HG03139 (cell line): Measurements from ENCODE around the gene ABCC5.
"Not testable (repeated sequence)": the region's sequence is repeated elsewhere in the genome, so short reads cannot be mapped to it uniquely, and the experiment has no call there.

Experiments
- ATAC-seq: cut with Tn5 transposase; IDR thresholded peaks from one replicate; pipeline ENCODE4 v1.9.1; 2021; ENCODE audit not compliant: unreplicated experiment

ABCC5 gene

DNA sequence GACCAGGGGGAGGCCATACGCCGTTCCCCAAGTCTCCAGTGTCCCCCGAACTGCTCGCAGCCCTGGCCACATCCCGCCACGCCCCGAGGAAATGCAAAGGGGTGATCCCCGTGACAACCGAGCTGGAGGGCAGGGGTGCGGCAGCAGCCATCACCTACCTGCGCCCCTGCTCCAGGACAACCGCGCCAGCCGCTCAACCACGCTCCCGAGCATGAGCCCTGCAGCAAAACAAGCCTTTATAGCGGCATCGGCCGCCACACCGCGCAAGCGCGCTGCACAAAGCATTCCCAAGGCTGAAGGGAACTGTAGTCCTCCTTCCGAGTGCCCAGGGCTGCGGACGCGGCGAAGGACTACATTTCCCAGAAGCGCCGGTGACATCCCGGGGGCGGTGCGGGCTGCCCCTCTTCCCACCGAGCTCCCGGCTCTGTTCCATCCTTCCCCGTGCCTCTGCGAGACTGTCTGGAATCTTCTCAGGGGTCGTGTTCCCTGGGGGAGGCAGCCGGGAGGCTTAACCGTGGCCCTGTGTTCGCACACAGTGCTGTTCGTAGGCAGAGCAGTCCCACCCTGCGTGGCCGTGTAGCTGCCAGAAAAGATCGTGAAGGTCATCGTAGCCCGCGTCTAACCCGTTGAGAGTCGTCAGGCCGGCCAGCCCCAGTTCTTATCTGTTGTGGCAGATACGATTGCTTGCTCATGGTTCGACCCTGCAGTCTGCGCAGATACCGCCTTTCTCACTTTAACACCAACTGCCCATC is at the start of gene ABCC5:
ABCC5 (minus strand) TSS at position 213 of the 752 bp plus-strand sequence. CDS start 3,492 bp downstream, outside the sequence.
- peak; percentile 96 for ATAC-seq

GRCh38 chr3:184066211-184066610 is 48.5 kb upstream of the ABCC5 start:
- no peak for ATAC-seq

- no peak for ATAC-seq
Measured at GRCh38 chr3:184062637-184063036, 45.0 kb upstream of the ABCC5 start.

DNA sequence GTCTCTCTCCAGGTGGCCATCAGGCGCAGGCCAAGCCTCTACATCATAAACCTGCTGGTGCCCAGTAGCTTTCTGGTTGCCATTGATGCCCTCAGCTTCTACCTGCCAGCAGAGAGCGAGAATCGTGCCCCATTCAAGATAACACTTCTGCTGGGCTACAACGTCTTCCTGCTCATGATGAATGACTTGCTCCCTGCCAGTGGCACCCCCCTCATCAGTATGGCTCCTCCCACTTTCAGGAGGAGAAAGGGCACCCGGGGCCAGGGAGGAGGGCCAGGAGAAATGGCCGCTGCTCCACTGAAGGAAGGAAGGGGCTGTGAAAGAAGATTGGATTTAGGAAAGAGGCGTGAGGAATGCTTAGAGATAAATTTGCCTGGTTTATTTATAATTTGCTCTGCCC is 41.7 kb upstream of the ABCC5 start:
- ATAC-seq: no peak

DNA sequence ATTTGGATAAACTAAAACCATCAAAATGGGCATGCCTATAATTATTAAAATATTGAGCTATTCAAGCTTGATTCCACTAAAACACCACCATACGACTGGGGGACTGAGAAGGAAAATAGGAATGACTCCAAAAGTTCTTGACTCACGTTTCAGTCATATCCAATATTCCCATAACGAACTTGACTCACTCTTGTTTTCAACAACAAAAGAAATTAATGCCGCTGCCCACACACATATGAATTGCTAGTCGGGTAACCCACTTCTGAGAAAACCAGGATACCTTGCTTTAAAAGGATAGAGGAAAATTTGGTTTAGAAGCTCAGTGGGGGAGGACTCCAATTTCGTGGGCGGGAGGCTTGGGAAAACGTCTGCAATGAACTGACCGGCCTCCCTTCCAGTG is 40.3 kb upstream of the ABCC5 start:
- ATAC-seq: no peak

- ATAC-seq: no peak
Measured at GRCh38 chr3:184052767-184053166, 35.1 kb upstream of the ABCC5 start, which contains the start of gene HTR3C. HTR3C (plus strand) TSS chr3:184053047; CDS start chr3:184053081, 34 bp downstream.

DNA sequence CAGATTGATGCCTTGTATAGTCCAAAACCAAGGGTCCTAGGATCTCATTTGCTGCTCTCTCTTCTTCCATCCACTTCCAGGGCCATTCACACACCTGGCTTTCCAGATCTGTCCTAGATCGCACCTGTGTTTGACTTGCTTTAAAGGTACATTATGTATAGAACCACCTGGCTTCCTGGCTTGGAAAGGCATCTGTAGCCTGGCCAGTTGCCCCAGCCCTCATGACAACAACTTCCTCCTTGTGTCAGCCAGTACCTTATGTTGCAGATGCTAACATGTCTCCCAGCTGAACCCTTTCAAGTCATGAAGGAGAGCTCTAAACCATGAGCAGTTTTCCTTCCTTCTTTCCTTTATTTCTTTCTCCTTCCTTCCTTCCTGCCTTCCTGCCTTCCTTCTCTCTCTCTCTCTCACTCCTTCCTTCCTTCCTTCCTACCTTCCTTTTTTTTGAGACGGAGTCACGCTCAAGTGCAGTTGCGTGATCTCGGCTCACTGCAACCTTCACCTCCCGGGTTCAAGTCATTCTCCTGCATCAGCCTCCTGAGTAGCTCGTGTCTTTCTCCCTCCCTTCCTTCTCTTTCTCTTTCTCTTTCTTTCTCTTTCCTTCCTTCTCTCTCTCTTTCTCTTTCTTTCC is 32.6 kb upstream of the ABCC5 start:
- no peak for ATAC-seq

GRCh38 chr3:184045995-184046394 is 28.3 kb upstream of the ABCC5 start:
- ATAC-seq: no peak

GRCh38 chr3:184042617-184043016 is 24.9 kb upstream of the ABCC5 start:
- ATAC-seq: no peak

DNA sequence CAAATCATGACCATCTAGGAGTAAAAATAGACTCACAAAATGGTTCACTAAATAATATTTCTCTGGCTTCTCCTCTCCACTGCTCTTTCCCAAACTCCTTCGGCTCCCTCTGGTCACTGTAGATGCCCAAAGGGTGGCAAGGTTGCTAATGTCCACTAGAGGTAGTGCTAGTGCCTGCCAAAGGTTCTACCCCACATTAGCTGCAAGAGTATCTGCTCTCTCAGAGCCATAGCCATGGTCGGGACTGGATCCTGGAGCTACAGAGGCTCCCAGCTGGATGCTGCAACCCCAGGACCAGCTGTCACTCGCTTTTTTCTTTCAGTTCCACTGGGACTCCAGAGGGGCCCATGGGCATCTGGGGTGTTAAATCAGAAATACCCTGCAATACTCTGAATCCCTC is 22.3 kb upstream of the ABCC5 start:
- ATAC-seq: no peak

DNA sequence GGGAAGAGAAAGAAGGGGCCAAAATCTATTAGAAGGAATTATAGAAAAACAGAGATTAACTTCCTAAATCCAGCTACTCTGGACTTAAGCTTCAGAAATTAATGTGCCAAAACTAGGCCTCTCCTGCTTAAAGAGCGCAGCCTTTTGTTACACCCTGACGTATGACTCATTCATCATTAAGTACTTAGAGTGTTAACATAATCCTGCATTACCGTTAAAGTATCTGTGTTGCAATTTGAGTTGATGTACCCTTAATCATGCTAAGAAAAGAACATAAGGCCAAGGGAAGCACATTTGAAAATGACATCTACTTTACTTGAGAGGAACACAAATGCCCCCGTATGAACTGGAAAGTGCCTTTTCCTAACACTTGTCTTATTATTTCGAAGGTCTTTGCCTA is 21.7 kb upstream of the ABCC5 start:
- ATAC-seq: no peak

GRCh38 chr3:184038307-184038706 is 20.6 kb upstream of the ABCC5 start:
- ATAC-seq: not testable (repeated sequence)

GRCh38 chr3:184037816-184038215 is 20.1 kb upstream of the ABCC5 start:
- ATAC-seq: no peak

- no peak for ATAC-seq
Measured at GRCh38 chr3:184031187-184031792, 13.6 kb upstream of the ABCC5 start, which contains the start of gene HTR3D. HTR3D (plus strand) TSS chr3:184031742; CDS start chr3:184031742, 0 bp downstream.

DNA sequence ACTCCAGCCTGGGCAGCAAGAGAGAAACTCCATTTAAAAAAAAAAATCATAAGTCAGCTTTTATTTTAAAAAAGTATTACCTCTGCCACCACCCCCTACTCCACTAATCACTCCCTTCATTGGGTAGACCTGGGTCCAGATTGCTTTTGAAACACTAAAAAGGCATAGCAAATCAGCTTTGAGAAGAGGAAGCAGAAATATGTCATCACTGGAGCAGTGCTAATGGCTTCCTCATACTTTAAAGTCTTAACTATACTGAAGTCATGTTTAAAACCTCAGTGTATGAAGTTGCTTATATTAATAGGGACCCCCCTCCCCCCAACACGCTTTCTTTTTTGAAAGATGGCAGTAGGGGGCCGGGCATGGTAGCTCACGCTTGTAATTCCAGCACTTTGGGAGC is 12.9 kb upstream of the ABCC5 start:
- ATAC-seq: no peak

- no peak for ATAC-seq
Measured at GRCh38 chr3:184029443-184029842, 11.8 kb upstream of the ABCC5 start.

GRCh38 chr3:184028275-184028890 is 10.7 kb upstream of the ABCC5 start:
- ATAC-seq: not testable (repeated sequence)

GRCh38 chr3:184025256-184025655 is 7.6 kb upstream of the ABCC5 start:
- not testable (repeated sequence) for ATAC-seq

DNA sequence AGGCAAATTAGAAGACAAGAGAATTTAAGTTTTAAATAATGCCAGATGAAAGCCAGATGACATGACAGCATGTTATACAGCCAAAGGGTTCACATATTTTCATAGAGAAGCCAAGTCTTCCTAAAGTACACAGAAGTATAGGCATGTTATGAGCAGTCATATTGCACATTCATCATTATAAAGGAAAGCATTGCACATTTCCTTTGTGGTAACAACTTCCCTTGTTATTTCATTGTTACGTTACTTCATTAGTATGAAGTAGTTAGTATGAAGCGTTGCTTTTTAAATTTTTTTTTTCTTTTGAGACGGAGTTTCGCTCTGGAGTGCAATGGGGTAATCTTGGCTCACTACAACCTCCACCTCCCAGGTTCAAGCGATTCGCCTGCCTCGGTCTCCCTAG is 4.6 kb upstream of the ABCC5 start:
- ATAC-seq: no peak

DNA sequence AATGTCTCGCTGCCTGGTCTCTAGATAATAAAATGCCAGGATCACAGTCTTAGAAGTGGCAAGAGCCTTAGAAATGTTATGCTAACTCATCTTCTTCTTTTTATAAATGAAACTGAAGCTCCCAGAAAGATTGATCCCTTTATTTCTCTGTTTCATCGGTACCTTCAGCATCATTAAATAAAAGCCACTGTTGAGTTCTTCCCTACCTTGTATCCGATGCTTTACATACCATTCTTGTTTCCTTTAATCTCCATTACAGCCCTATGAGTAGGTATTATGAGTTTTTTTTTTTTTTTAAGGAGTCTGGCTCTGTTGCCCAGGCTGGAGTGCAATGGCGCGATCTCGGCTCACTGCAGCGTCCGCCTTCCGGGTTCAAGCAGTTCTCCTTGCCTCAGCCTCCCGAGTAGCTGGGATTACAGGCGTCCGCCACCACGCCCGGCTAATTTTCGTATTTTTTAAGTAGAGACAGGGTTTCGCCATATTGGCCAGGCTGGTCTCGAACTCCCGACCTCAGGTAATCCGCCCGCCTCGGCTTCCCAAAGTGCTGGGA is 815 bp upstream of the ABCC5 start:
- no peak for ATAC-seq
